ENCODE measurements around the gene NOG. TPM values are rescaled to one million over a fixed set of nuclear protein-coding genes. Genes with fewer than 3 reads are reported as not detected.

NOG gene
- total RNA-seq, 2 donors from 2014 or later: 1.5 TPM; not detected in 1

- Histone ChIP-seq H3K9me3 (no peaks in the 10 kb centered on the region), H3K27me3 (no peaks in the 10 kb centered on the region), H3K36me3 (no peaks in the 10 kb centered on the region), H3K4me1 (no peaks in the 10 kb centered on the region), H3K27ac (no peak overlapping the region), H3K4me3 (no peak overlapping the region)
- no peak for DNase-seq (ENCODE audit: low spot score)
- TF ChIP-seq CTCF (IDR thresholded peaks at IDR 0.05): no peak
Observed at GRCh38 chr17:56613131-56613530, 19.6 kb downstream of the NOG start.

GRCh38 chr17:56614522-56614921 is 21.0 kb downstream of the NOG start:
- no peak for TF ChIP-seq CTCF (IDR thresholded peaks at IDR 0.05)
- Histone ChIP-seq H3K9me3 (no peaks in the 10 kb centered on the region), H3K36me3 (no peaks in the 10 kb centered on the region), H3K27ac (no peak overlapping the region), H3K27me3 (no peaks in the 10 kb centered on the region), H3K4me1 (no peaks in the 10 kb centered on the region), H3K4me3 (no peak overlapping the region)
- no peak for DNase-seq (ENCODE audit: low spot score)

GRCh38 chr17:56616239-56616638 is 22.7 kb downstream of the NOG start:
- TF ChIP-seq CTCF (IDR thresholded peaks at IDR 0.05): no peak
- no peaks in the 10 kb centered on the region for H3K36me3 ChIP-seq

GRCh38 chr17:56623383-56623782 is 29.9 kb downstream of the NOG start:
- Histone ChIP-seq H3K4me3 (no peak overlapping the region), H3K27me3 (no peaks in the 10 kb centered on the region), H3K36me3 (no peaks in the 10 kb centered on the region), H3K4me1 (no peaks in the 10 kb centered on the region), H3K9me3 (no peaks in the 10 kb centered on the region), H3K27ac (no peak overlapping the region)
- no peak for DNase-seq (ENCODE audit: low spot score)
- no peak for TF ChIP-seq CTCF (IDR thresholded peaks at IDR 0.05)

More at GRCh38 chr17:56616239-56616638, 22.7 kb downstream of the NOG start:
- no peaks in the 10 kb centered on the region for H3K4me1 ChIP-seq
- H3K4me3 ChIP-seq: no peak overlapping the region
- no peaks in the 10 kb centered on the region for H3K27me3 ChIP-seq
- no peak overlapping the region for H3K27ac ChIP-seq
- DNase-seq (ENCODE audit: low spot score): no peak
- no peaks in the 10 kb centered on the region for H3K9me3 ChIP-seq

GRCh38 chr17:56624309-56624708 is 30.8 kb downstream of the NOG start:
- no peak for DNase-seq (ENCODE audit: low spot score)
- H3K4me3 ChIP-seq: no peak overlapping the region
- TF ChIP-seq CTCF (IDR thresholded peaks at IDR 0.05): no peak
- no peak overlapping the region for H3K27ac ChIP-seq
- H3K36me3 ChIP-seq: no peaks in the 10 kb centered on the region
- no peaks in the 10 kb centered on the region for H3K4me1 ChIP-seq
- H3K27me3 ChIP-seq: no peaks in the 10 kb centered on the region
- no peaks in the 10 kb centered on the region for H3K9me3 ChIP-seq

- TF ChIP-seq CTCF (IDR thresholded peaks at IDR 0.05): no peak
- Histone ChIP-seq H3K4me3 (no peak overlapping the region), H3K36me3 (no peaks in the 10 kb centered on the region), H3K27me3 (no peaks in the 10 kb centered on the region), H3K4me1 (no peaks in the 10 kb centered on the region), H3K27ac (no peak overlapping the region), H3K9me3 (no peaks in the 10 kb centered on the region)
- no peak for DNase-seq (ENCODE audit: low spot score)
Observed at GRCh38 chr17:56624912-56625311, 31.4 kb downstream of the NOG start.

Data from right atrium auricular region (tissue), 2 donors.